ENCODE measurements around the gene WDFY3.

The WDFY3 gene

GRCh38 chr4:84727491-84727890, 239.0 kb downstream of the WDFY3 start:
- H3K4me2 ChIP-seq (ENCODE audit: low read length) = no peak overlapping the region
- no peak overlapping the region for H3K4me3 ChIP-seq (ENCODE audit: low read depth, low read length, poor library complexity, severe bottlenecking)
- H3K27ac ChIP-seq (ENCODE audit: low read depth, low read length, poor library complexity, severe bottlenecking) = no peak overlapping the region
- H2AFZ ChIP-seq (ENCODE audit: low read length) = no peak overlapping the region
- no peaks in the 10 kb centered on the region for H4K20me1 ChIP-seq (ENCODE audit: insufficient read depth, low read length)
- no peaks in the 10 kb centered on the region for H3K9me2 ChIP-seq (ENCODE audit: low read depth, low read length)
- H3F3A ChIP-seq (ENCODE audit: insufficient read depth, low read length) = no peaks in the 10 kb centered on the region
- TF ChIP-seq CTCF (IDR thresholded peaks at IDR 0.05; ENCODE audit: low read length) = no peak
- no peak for TF ChIP-seq EZH2 (IDR thresholded peaks at IDR 0.05; ENCODE audit: borderline replicate concordance, low read length)
- no peaks in the 10 kb centered on the region for H3K36me3 ChIP-seq (ENCODE audit: insufficient read depth, low read length)
- H3K4me1 ChIP-seq (ENCODE audit: insufficient read depth, low read length, severe bottlenecking) = no peaks in the 10 kb centered on the region
- no peaks in the 10 kb centered on the region for H3K79me2 ChIP-seq (ENCODE audit: insufficient read depth, low read length)
- no peaks in the 10 kb centered on the region for H3K27me3 ChIP-seq (ENCODE audit: insufficient read depth, low read length)
- H3K9me3 ChIP-seq (ENCODE audit: low read length) = no peaks in the 10 kb centered on the region
- H3K9ac ChIP-seq (ENCODE audit: low read length) = no peak overlapping the region

DNA sequence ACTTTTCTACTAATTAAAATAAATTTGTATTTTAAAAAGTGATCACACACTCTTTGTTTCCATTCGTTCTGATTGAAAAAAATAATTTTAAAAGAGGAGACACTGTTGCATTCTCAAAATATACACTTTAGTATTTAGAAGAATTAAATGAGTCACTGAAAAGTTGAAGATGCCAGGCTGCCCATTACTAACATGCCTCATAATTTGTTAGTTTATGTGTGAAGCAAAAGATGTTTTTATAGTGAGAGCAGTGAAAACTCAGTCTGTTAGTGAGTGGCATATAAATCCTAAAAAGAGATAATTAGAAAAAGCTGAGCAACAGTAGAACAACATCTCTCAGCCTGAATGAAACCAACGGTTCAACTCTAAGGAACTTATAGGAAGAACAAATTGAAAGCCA, 240.1 kb downstream of the WDFY3 start:
- Histone ChIP-seq H4K20me1 (ENCODE audit: insufficient read depth, low read length) (no peaks in the 10 kb centered on the region), H3K4me1 (ENCODE audit: insufficient read depth, low read length, severe bottlenecking) (no peaks in the 10 kb centered on the region), H3K27ac (ENCODE audit: low read depth, low read length, poor library complexity, severe bottlenecking) (no peak overlapping the region), H3K9me2 (ENCODE audit: low read depth, low read length) (no peaks in the 10 kb centered on the region), H3K36me3 (ENCODE audit: insufficient read depth, low read length) (no peaks in the 10 kb centered on the region), H3K79me2 (ENCODE audit: insufficient read depth, low read length) (no peaks in the 10 kb centered on the region), H3K4me3 (ENCODE audit: low read depth, low read length, poor library complexity, severe bottlenecking) (no peak overlapping the region), H3K9me3 (ENCODE audit: low read length) (no peaks in the 10 kb centered on the region), H3K4me2 (ENCODE audit: low read length) (no peak overlapping the region), H3K27me3 (ENCODE audit: insufficient read depth, low read length) (no peaks in the 10 kb centered on the region), H3K9ac (ENCODE audit: low read length) (no peak overlapping the region), H3F3A (ENCODE audit: insufficient read depth, low read length) (no peaks in the 10 kb centered on the region), H2AFZ (ENCODE audit: low read length) (no peak overlapping the region)
- TF ChIP-seq EZH2 (IDR thresholded peaks at IDR 0.05; ENCODE audit: borderline replicate concordance, low read length) (no peak), CTCF (IDR thresholded peaks at IDR 0.05; ENCODE audit: low read length) (no peak)

- Histone ChIP-seq H3F3A (ENCODE audit: insufficient read depth, low read length) (no peaks in the 10 kb centered on the region), H3K9me2 (ENCODE audit: low read depth, low read length) (no peaks in the 10 kb centered on the region), H2AFZ (ENCODE audit: low read length) (no peak overlapping the region), H3K36me3 (ENCODE audit: insufficient read depth, low read length) (no peaks in the 10 kb centered on the region), H3K9me3 (ENCODE audit: low read length) (no peaks in the 10 kb centered on the region), H3K79me2 (ENCODE audit: insufficient read depth, low read length) (no peaks in the 10 kb centered on the region), H3K4me1 (ENCODE audit: insufficient read depth, low read length, severe bottlenecking) (no peaks in the 10 kb centered on the region), H4K20me1 (ENCODE audit: insufficient read depth, low read length) (no peaks in the 10 kb centered on the region), H3K27ac (ENCODE audit: low read depth, low read length, poor library complexity, severe bottlenecking) (no peak overlapping the region), H3K4me3 (ENCODE audit: low read depth, low read length, poor library complexity, severe bottlenecking) (no peak overlapping the region), H3K27me3 (ENCODE audit: insufficient read depth, low read length) (no peaks in the 10 kb centered on the region), H3K4me2 (ENCODE audit: low read length) (no peak overlapping the region), H3K9ac (ENCODE audit: low read length) (no peak overlapping the region)
- no peak for TF ChIP-seq CTCF (IDR thresholded peaks at IDR 0.05; ENCODE audit: low read length)
- no peak for TF ChIP-seq EZH2 (IDR thresholded peaks at IDR 0.05; ENCODE audit: borderline replicate concordance, low read length)
Observed at GRCh38 chr4:84722720-84723119, 243.8 kb downstream of the WDFY3 start.
